Measurements from ENCODE around the gene GSTM3.

GRCh38 chr1:109740615-109741373 is at the start of gene GSTM3:
- TF ChIP-seq CTCF (conservative IDR thresholded peaks at IDR 0.05; ENCODE audit: low read length): no peak
- TF ChIP-seq EZH2phosphoT487 (IDR thresholded peaks at IDR 0.05; ENCODE audit: borderline replicate concordance, low read depth, low read length): no peak

Measured in OCI-LY7 (cell line).